HG03095 (cell line): ENCODE measurements around the gene FAM162A.

Source experiments
- ATAC-seq: cut with Tn5 transposase; IDR thresholded peaks from one replicate; pipeline ENCODE4 v1.9.1; 2021; ENCODE audit warnings: moderate library complexity; ENCODE audit not compliant: unreplicated experiment

FAM162A gene

DNA sequence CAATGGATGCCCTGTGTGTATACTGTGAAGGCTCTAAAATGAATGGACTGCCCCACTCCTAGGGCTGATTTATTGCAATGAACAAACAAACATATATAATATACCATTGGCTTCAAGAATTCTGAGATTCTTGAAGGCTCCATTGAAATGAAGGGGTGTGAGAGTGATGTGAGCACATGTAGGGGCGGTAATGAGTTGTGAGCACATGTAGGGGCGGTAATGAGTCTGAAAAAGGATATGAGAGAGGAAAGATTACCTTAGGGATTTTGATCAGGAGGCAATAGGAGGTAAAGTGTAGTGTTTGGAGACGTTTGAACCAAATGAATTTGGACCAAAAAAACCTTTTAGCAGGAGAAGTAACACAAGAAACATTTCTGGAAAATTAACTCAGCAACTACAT, 3.7 kb downstream of the FAM162A start:
- ATAC-seq: no peak

DNA sequence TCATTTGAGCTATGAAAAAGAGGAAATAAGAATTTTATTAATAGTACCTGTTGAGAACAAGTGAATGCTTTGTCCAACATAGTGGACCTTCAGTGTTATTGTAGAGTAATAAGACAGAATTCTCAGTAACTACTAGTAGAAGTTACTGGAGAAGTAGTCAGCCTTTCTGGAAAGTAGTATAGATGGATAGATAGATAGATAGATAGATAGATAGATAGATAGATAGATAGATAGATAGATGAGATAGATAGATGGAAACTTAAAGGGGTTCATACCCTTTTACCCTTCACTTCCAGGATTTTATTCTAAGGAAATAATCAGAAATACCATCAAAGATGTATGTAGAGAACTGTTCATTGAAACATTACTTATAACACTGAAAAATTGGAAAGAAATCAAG, 5.2 kb downstream of the FAM162A start:
- no peak for ATAC-seq

DNA sequence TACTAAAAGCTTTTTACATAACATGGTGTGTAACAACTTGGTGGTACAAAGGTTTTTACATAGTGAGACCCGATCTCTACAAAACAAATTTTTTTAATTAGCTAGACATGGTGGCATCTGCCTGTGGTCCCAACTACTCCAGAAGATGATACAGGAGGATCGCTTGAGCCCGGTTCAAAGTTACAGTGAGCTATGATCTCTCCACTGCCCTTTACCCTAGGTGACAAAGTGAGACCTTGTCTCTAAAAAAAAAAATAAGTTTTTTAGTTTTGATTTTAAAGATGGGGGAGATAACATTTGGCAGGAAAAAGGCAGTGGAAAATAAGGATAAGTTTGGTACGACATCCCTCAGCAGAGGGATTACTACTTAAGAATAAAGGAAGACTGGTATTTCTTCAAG, 5.9 kb downstream of the FAM162A start:
- ATAC-seq: no peak

GRCh38 chr3:122390665-122391064, 6.7 kb downstream of the FAM162A start:
- no peak for ATAC-seq

DNA sequence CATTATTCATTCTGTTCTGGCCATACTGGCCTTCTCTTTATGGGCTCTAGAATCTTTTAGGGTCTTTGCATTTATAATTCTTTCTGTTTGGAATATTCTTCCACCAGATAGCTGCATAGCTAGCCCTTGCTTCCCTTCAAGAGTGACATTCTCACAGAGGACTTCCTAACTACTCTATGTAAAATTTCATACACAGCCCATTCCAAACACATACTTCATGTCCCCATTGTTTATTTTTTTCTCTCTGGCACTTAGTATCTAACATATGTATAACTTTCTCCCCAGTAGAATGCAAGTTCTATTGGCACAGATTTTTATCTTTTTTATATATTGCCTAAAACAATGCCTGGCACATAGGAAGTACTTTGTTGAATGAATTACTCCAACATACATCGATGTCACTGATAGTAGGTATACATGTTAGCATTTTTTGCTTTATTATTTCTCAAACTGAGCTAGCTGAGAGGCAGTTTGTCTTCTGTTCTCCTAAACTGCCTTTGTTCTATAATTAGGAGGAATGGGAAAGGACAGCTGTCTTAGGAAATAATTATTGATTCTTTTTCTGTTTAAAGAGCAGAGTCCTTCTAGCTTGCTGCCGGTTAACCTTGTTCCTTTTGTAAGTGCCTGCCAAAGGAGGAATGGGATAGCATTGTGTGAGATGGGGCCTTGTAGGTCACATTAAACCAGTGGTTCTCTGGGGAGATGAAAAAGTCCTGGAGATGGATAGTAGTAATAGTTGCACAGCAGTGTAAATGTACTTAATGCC, 7.9 kb downstream of the FAM162A start:
- no peak for ATAC-seq

DNA sequence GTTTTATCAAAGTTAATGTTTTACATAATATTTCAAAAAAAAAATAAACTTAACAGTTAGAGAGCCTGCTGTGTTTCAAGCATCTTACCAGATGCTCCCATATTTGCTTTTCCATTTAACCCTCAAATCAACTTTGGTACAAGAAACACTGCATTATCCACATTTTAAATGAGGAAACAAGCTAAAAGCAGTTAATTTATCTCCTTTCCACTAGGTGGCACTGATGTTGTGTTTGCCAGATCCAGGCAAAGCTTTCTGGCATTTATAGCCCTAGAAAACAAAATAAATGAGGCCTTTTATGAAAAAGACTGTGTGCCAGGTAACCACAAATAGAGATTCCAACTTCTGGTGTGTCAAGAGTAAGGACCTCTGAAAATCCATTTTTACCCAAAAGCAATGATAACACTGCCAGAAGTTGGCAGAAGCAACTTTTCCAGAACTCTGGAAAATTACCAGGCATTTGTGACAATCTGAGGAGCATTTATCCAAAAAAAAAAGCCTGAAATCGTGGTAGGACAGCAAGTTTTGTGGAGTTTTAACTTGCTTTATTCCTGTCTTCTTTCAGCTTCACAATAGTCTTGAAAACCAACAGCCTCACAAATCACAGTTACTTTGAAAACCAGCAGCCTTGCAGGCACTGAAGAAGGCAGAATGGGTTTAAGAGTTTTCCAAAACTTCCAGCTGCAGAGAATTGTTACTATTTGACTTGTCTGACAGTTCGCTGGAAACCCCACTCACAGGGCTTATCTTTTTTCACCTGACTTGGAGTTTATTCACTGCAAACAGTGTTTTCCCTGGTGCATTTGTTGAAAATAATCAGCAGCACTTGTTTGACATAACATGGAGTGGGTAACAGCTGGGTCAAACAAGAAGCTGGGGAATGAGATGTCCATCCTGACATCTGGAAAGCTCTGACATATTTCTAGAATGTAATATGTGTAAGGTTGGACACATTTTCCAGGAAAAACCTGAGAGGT, 9.2 kb downstream of the FAM162A start:
- ATAC-seq: no peak

GRCh38 chr3:122394173-122394572, 10.2 kb downstream of the FAM162A start:
- ATAC-seq: no peak

DNA sequence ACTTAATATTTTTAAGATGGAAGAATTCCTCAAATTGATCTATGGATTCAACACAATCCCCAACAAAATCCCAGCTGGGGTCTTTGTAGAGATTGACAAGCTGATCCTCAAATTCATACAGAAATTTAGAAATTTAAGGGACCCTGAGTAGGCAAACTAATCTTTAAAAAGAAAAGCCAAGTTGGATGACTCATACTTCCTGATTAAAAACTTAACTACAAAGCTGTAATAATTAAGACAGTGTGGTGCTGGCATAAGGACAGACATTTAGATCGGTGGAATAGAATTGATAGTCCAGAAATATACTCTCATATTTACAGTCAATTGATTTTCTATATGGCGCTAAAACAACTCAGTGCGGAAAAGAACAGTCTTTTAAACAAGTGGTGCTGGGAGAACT, 11.6 kb downstream of the FAM162A start:
- no peak for ATAC-seq

DNA sequence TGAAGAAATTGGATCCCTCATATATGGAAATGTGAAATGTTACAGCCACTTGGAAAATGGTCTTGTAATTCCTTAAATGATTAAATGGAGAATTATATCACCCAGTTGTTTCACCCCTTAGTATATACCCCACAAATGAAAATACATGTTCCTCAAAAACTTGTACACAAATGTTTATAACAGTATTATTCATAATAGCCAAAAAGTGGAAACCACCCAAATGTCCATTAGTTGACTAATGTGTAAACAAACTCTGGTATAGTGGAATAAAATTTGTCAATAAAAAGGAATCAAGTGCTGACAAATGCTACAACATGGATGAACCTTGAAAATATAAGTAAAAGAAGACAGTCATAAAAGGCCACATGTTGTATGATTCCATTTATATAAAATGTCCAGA, 12.5 kb downstream of the FAM162A start:
- no peak for ATAC-seq

GRCh38 chr3:122397201-122397600, 13.2 kb downstream of the FAM162A start:
- no peak for ATAC-seq

- ATAC-seq: no peak
These were observed 14.9 kb downstream of the FAM162A start for GRCh38 chr3:122398920-122399319.

DNA sequence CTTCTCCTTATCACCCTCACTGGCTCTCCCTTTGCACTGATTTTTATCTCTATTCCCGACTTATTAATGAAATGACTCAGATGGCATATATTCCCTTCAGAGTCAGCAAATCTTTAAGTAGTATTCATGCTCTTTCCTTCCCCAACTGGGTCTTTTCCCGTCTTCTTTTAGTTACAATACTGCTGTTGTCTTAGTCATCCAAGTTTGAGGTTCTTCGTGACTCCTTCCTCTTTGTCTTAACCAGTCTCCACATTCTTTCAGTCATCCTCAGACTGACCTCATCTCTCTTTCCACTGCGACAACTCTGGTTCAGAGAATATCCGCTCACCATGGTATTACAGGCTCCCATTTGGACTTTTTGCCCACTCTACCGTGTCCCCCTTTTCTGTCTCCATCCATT, 19.5 kb downstream of the FAM162A start:
- ATAC-seq: no peak

DNA sequence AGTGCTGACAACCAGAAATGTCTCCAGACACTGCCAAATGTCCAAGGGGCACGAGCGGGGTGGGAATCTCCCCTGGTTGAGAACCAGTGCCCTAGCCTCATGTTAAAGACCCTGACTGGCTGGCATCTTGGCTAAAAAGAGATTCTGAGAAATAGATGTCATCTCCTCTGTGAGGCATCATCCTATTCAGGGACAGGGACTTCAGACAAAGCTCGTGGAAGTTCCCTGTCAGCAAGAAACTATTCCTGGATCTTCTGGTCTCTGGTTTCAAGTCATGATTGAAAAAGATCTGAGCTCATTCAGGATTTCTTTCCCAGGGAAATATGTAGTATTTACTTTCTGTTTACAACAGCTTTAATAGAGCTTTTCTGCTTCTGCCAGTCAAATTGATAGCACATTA, 21.0 kb downstream of the FAM162A start:
- no peak for ATAC-seq

DNA sequence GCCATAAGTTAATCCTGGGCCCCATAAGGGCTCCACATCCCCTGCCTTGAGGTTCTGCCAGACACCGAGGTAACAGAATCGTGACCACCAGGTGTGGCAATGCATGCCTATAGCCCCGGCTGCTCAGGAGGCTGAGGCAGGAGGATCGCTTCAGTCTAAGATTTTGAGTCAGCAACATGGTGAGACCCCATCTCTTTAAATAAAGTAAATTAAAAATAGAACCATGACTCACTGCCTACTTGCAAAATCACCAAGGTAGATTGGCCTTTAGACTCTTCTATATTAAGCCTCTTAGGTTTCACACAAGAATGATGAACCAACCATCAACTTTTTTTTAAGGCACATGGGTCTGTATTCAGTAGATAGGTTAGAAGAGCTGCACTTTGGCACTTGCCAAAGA, 22.2 kb downstream of the FAM162A start:
- no peak for ATAC-seq

- no peak for ATAC-seq
These were observed 24.0 kb downstream of the FAM162A start for GRCh38 chr3:122407946-122408345.

DNA sequence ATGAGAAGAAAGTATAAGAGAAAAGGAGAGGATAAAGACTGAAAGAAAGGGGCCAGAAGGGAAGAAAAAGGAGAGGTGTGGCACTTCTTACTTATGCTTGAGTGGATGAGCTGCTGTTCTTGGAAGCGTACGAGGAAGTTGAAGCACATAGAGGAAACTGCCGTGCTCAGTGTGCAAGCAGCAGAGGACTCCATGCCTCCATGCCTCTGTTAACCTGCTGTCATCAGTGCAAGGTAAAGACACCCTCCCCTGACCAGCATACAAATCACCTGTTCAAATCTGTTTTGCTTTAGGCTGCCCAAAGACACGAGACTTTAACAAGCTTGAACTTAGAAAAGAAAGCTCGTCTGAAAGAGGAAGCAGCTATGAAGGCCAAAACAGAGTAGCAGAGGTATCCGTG, 25.5 kb downstream of the FAM162A start:
- ATAC-seq: no peak

DNA sequence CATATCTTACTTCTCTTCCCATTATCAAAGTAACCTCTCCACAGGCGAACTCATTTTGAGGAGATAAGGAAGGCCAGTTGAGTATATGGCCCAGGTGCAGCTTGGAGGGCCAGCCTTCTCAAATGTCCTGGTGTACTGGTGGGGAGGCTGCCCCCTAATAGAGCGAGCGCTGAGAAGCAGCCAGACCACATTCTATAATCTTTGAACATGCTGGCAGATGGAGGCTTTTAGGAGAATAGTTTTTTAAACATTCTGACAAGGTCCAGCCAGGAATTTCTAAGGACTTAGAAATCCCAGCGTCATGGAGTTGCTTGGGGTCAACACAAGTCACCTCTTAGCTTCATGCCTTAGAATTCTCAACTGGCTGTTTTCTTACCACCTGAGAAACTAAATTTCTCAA, 26.1 kb downstream of the FAM162A start:
- no peak for ATAC-seq

DNA sequence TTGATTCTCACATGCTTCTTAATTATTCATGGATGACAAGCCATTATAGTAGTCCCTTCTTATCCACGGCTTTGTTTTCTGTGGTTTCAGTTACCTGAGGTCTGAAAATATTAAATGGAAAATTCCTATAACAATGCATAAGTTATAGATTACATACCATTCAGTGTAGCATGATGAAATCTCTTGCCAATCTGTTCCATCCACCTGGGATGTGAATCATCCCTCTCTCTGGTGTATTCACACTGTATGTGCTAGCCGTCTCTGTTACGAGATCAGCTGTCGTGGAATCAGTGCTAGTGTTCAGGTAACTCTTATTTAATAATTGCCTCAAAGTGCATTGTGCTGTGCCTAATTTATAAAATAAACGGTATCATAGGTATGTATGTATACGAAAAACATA, 26.7 kb downstream of the FAM162A start:
- ATAC-seq: no peak

GRCh38 chr3:122414391-122414790, 30.4 kb downstream of the FAM162A start:
- ATAC-seq: no peak

GRCh38 chr3:122415104-122415744, 31.2 kb downstream of the FAM162A start:
- peak; percentile 54 for ATAC-seq
